Retina (tissue), 1 donor: Measurements from ENCODE around the gene IFI27L1.

Experiments used
- DNase-seq: peaks from one replicate; pipeline ENCODE4 v3.0.0-alpha.2; 2016

The IFI27L1 gene

GRCh38 chr14:94081386-94081820 lies 293 bp downstream of the IFI27L1 start:
- no peak for DNase-seq

- DNase-seq: no peak
Observed at GRCh38 chr14:94087891-94088290, 6.8 kb downstream of the IFI27L1 start.

- no peak for DNase-seq
Observed at GRCh38 chr14:94088516-94088915, 7.4 kb downstream of the IFI27L1 start.

- DNase-seq: no peak
Observed at GRCh38 chr14:94089479-94089878, 8.4 kb downstream of the IFI27L1 start.

- DNase-seq: no peak
Observed at GRCh38 chr14:94093418-94093817, 12.3 kb downstream of the IFI27L1 start.

- DNase-seq: no peak
Observed at GRCh38 chr14:94097091-94097490, 16.0 kb downstream of the IFI27L1 start.

GRCh38 chr14:94098326-94098992 lies 17.3 kb downstream of the IFI27L1 start:
- no peak for DNase-seq

- DNase-seq: no peak
Observed at GRCh38 chr14:94099006-94099405, 17.9 kb downstream of the IFI27L1 start.

- no peak for DNase-seq
Observed at GRCh38 chr14:94100847-94101246, 19.7 kb downstream of the IFI27L1 start.

- no peak for DNase-seq
Observed at GRCh38 chr14:94101748-94102147, 20.6 kb downstream of the IFI27L1 start.

GRCh38 chr14:94102768-94103482 lies 21.8 kb downstream of the IFI27L1 start:
- no peak for DNase-seq

GRCh38 chr14:94103554-94104150 lies 22.5 kb downstream of the IFI27L1 start:
- no peak for DNase-seq

- no peak for DNase-seq
Observed at GRCh38 chr14:94104731-94105130, 23.6 kb downstream of the IFI27L1 start.

GRCh38 chr14:94109915-94110250 lies 28.8 kb downstream of the IFI27L1 start:
- DNase-seq: no peak

GRCh38 chr14:94110552-94111181 lies 29.6 kb downstream of the IFI27L1 start, which contains the start of gene IFI27:
TSS of gene IFI27 (plus strand) at chr14:94110736.
- DNase-seq: no peak

- no peak for DNase-seq
Observed at GRCh38 chr14:94111276-94112095, 30.4 kb downstream of the IFI27L1 start.

GRCh38 chr14:94112513-94113063 lies 31.5 kb downstream of the IFI27L1 start:
- DNase-seq: no peak

GRCh38 chr14:94113073-94113472 lies 32.0 kb downstream of the IFI27L1 start:
- no peak for DNase-seq

GRCh38 chr14:94113490-94113889 lies 32.4 kb downstream of the IFI27L1 start:
- no peak for DNase-seq

- DNase-seq: no peak
Observed at GRCh38 chr14:94113908-94114588, 32.9 kb downstream of the IFI27L1 start.

GRCh38 chr14:94114589-94115057 lies 33.5 kb downstream of the IFI27L1 start:
- no peak for DNase-seq
